ENCODE data around the gene APAF1.

GRCh38 chr12:98736352-98737321 is 91.5 kb downstream of the APAF1 start:
- TF ChIP-seq CTCF (IDR thresholded peaks at IDR 0.05) (no peak), EP300 (IDR thresholded peaks at IDR 0.05) (no peak), POLR2AphosphoS5 (IDR thresholded peaks at IDR 0.05) (no peak), POLR2A (IDR thresholded peaks at IDR 0.05) (no peak)
